ENCODE data around the gene NRXN2.
A peak's percentile ranks its signal among the peaks of the same experiment; 100 is the strongest.

Gene NRXN2

GRCh38 chr11:64629796-64630562 is 93.0 kb downstream of the NRXN2 start:
- TF ChIP-seq Cebpa-rat (IDR thresholded peaks at IDR 0.05) = no peak
- peaks cover 78% of the 10 kb centered on the region for H3K4me1 ChIP-seq
- peak overlapping the region; percentile 98; the same call in 1 of the 2 replicates for H3K4me2 ChIP-seq
- H3K36me3 ChIP-seq = no peaks in the 10 kb centered on the region
- H3K27me3 ChIP-seq = no peaks in the 10 kb centered on the region
- no peak overlapping the region for H3K9ac ChIP-seq
- H3K27ac ChIP-seq = no peak overlapping the region
- H3K9me3 ChIP-seq = no peaks in the 10 kb centered on the region
- H3K4me3 ChIP-seq = no peak overlapping the region
- H4K20me1 ChIP-seq = no peaks in the 10 kb centered on the region

- H3K4me2 ChIP-seq = no peak overlapping the region
- H3K27me3 ChIP-seq = no peaks in the 10 kb centered on the region
- H3K4me1 ChIP-seq = peaks cover 78% of the 10 kb centered on the region
- no peak overlapping the region for H3K9ac ChIP-seq
- no peaks in the 10 kb centered on the region for H3K36me3 ChIP-seq
- H4K20me1 ChIP-seq = no peaks in the 10 kb centered on the region
- peak overlapping the region; percentile 22; the same call in 1 of the 2 replicates for H3K27ac ChIP-seq
- no peak overlapping the region for H3K4me3 ChIP-seq
- no peaks in the 10 kb centered on the region for H3K9me3 ChIP-seq
- no peak for TF ChIP-seq Cebpa-rat (IDR thresholded peaks at IDR 0.05)
Observed at GRCh38 chr11:64629103-64629502, 93.9 kb downstream of the NRXN2 start.

GRCh38 chr11:64628596-64628995 is 94.4 kb downstream of the NRXN2 start:
- Histone ChIP-seq H3K4me3 (no peak overlapping the region), H3K27ac (no peak overlapping the region), H3K4me1 (peaks cover 78% of the 10 kb centered on the region), H3K27me3 (no peaks in the 10 kb centered on the region), H3K9me3 (no peaks in the 10 kb centered on the region), H4K20me1 (no peaks in the 10 kb centered on the region), H3K9ac (no peak overlapping the region), H3K4me2 (no peak overlapping the region), H3K36me3 (no peaks in the 10 kb centered on the region)
- no peak for TF ChIP-seq Cebpa-rat (IDR thresholded peaks at IDR 0.05)

- no peaks in the 10 kb centered on the region for H3K27me3 ChIP-seq
- H3K4me1 ChIP-seq = peaks cover 78% of the 10 kb centered on the region
- H3K9ac ChIP-seq = peak overlapping the region; percentile 15; the same call in 1 of the 2 replicates
- no peak for TF ChIP-seq Cebpa-rat (IDR thresholded peaks at IDR 0.05)
- no peak overlapping the region for H3K27ac ChIP-seq
- no peak overlapping the region for H3K4me3 ChIP-seq
- peak overlapping the region; percentile 87 for H3K4me2 ChIP-seq
- no peaks in the 10 kb centered on the region for H4K20me1 ChIP-seq
- no peaks in the 10 kb centered on the region for H3K36me3 ChIP-seq
- H3K9me3 ChIP-seq = no peaks in the 10 kb centered on the region
Observed at GRCh38 chr11:64627371-64627770, 95.6 kb downstream of the NRXN2 start.

- Histone ChIP-seq H3K4me2 (peak overlapping the region; percentile 87), H3K27ac (no peak overlapping the region), H3K4me1 (peaks cover 78% of the 10 kb centered on the region), H3K36me3 (no peaks in the 10 kb centered on the region), H3K4me3 (no peak overlapping the region), H4K20me1 (no peaks in the 10 kb centered on the region), H3K9ac (no peak overlapping the region), H3K27me3 (no peaks in the 10 kb centered on the region), H3K9me3 (no peaks in the 10 kb centered on the region)
- TF ChIP-seq Cebpa-rat (IDR thresholded peaks at IDR 0.05) = no peak
Observed at GRCh38 chr11:64626637-64627036, 96.4 kb downstream of the NRXN2 start.

- Histone ChIP-seq H3K27me3 (no peaks in the 10 kb centered on the region), H3K9me3 (no peaks in the 10 kb centered on the region), H3K36me3 (no peaks in the 10 kb centered on the region), H3K4me3 (no peak overlapping the region), H4K20me1 (no peaks in the 10 kb centered on the region), H3K4me1 (peaks cover 80% of the 10 kb centered on the region), H3K4me2 (peak overlapping the region; percentile 87), H3K9ac (peak overlapping the region; percentile 9; the same call in 1 of the 2 replicates), H3K27ac (peak overlapping the region; percentile 85)
- no peak for TF ChIP-seq Cebpa-rat (IDR thresholded peaks at IDR 0.05)
Observed at GRCh38 chr11:64624883-64625481, 98.0 kb downstream of the NRXN2 start.

- peak overlapping the region; percentile 85 for H3K27ac ChIP-seq
Observed at GRCh38 chr11:64622681-64623080, 100.3 kb downstream of the NRXN2 start.

GRCh38 chr11:64621283-64622019 is 101.5 kb downstream of the NRXN2 start:
- H3K4me2 ChIP-seq = peak overlapping the region; percentile 87
- peak overlapping the region; percentile 20; the same call in 1 of the 2 replicates for H3K4me3 ChIP-seq
- H3K9ac ChIP-seq = peak overlapping the region; percentile 71
- no peaks in the 10 kb centered on the region for H3K9me3 ChIP-seq
- no peaks in the 10 kb centered on the region for H4K20me1 ChIP-seq
- H3K27ac ChIP-seq = peak overlapping the region; percentile 85
- H3K36me3 ChIP-seq = no peaks in the 10 kb centered on the region
- no peaks in the 10 kb centered on the region for H3K27me3 ChIP-seq
- no peak for TF ChIP-seq Cebpa-rat (IDR thresholded peaks at IDR 0.05)
- H3K4me1 ChIP-seq = peaks cover 100% of the 10 kb centered on the region

More at GRCh38 chr11:64622681-64623080, 100.3 kb downstream of the NRXN2 start:
- no peak for TF ChIP-seq Cebpa-rat (IDR thresholded peaks at IDR 0.05)
- no peaks in the 10 kb centered on the region for H3K36me3 ChIP-seq
- peaks cover 100% of the 10 kb centered on the region for H3K4me1 ChIP-seq
- H3K4me3 ChIP-seq = no peak overlapping the region
- no peaks in the 10 kb centered on the region for H4K20me1 ChIP-seq
- peak overlapping the region; percentile 87 for H3K4me2 ChIP-seq
- H3K27me3 ChIP-seq = no peaks in the 10 kb centered on the region
- H3K9me3 ChIP-seq = no peaks in the 10 kb centered on the region
- H3K9ac ChIP-seq = peak overlapping the region; percentile 71; the same call in 1 of the 2 replicates

GRCh38 chr11:64620381-64620971 is 102.5 kb downstream of the NRXN2 start:
- H3K27me3 ChIP-seq = no peaks in the 10 kb centered on the region; the same call in 1 of the 2 replicates
- peak overlapping the region; percentile 85 for H3K27ac ChIP-seq
- TF ChIP-seq Cebpa-rat (IDR thresholded peaks at IDR 0.05) = no peak

More at GRCh38 chr11:64620381-64620971, 102.5 kb downstream of the NRXN2 start:
- H4K20me1 ChIP-seq = no peaks in the 10 kb centered on the region
- H3K9me3 ChIP-seq = no peaks in the 10 kb centered on the region
- H3K36me3 ChIP-seq = no peaks in the 10 kb centered on the region
- peaks cover 94% of the 10 kb centered on the region for H3K4me1 ChIP-seq
- H3K4me2 ChIP-seq = peak overlapping the region; percentile 87
- peak overlapping the region; percentile 60 for H3K4me3 ChIP-seq
- H3K9ac ChIP-seq = peak overlapping the region; percentile 70
